ENCODE data around the gene NACC2.

The NACC2 gene

GRCh38 chr9:135992486-135993408, 102.3 kb downstream of the NACC2 start:
- peak; percentile 89 for DNase-seq (ENCODE audit: low read depth)

- DNase-seq (ENCODE audit: low read depth) = no peak
Measured at GRCh38 chr9:135991771-135992170, 103.3 kb downstream of the NACC2 start.

GRCh38 chr9:135990468-135991429, 104.3 kb downstream of the NACC2 start:
- peak; percentile 98 for DNase-seq (ENCODE audit: low read depth)

GRCh38 chr9:135989722-135990467, 105.2 kb downstream of the NACC2 start:
- no peak for DNase-seq (ENCODE audit: low read depth)

- no peak for DNase-seq (ENCODE audit: low read depth)
Measured at GRCh38 chr9:135989157-135989556, 105.9 kb downstream of the NACC2 start.

GRCh38 chr9:135988493-135988892, 106.6 kb downstream of the NACC2 start:
- DNase-seq (ENCODE audit: low read depth) = no peak

- DNase-seq (ENCODE audit: low read depth) = no peak
Measured at GRCh38 chr9:135987838-135988404, 107.2 kb downstream of the NACC2 start.

- no peak for DNase-seq (ENCODE audit: low read depth)
Measured at GRCh38 chr9:135986605-135987004, 108.5 kb downstream of the NACC2 start.

GRCh38 chr9:135985889-135986288, 109.2 kb downstream of the NACC2 start:
- no peak for DNase-seq (ENCODE audit: low read depth)

- DNase-seq (ENCODE audit: low read depth) = no peak
Measured at GRCh38 chr9:135985459-135985774, 109.7 kb downstream of the NACC2 start.

GRCh38 chr9:135984072-135984710, 110.9 kb downstream of the NACC2 start:
- no peak for DNase-seq (ENCODE audit: low read depth)

- DNase-seq (ENCODE audit: low read depth) = no peak
Measured at GRCh38 chr9:135983208-135984071, 111.6 kb downstream of the NACC2 start.

- no peak for DNase-seq (ENCODE audit: low read depth)
Measured at GRCh38 chr9:135982499-135983207, 112.4 kb downstream of the NACC2 start.

- DNase-seq (ENCODE audit: low read depth) = no peak
Measured at GRCh38 chr9:135980926-135981630, 114.0 kb downstream of the NACC2 start.

GRCh38 chr9:135979547-135980166, 115.4 kb downstream of the NACC2 start:
- DNase-seq (ENCODE audit: low read depth) = no peak

- DNase-seq (ENCODE audit: low read depth) = no peak
Measured at GRCh38 chr9:135978642-135979546, 116.2 kb downstream of the NACC2 start.

GRCh38 chr9:135976944-135977343, 118.1 kb downstream of the NACC2 start:
- no peak for DNase-seq (ENCODE audit: low read depth)

All from CMK (cell line).